Measurements from ENCODE around the gene NAP1L5. TPM values are rescaled to one million over a fixed set of nuclear protein-coding genes. Genes with fewer than 3 reads are reported as not detected.

Gene NAP1L5
- total RNA-seq, 2 experiments from 2014 or later = 3.5 to 3.9 TPM

- no peak for DNase-seq
- H3K9me3 Mint-ChIP-seq = peaks cover 10% of the 10 kb centered on the region
- CTCF ChIA-PET = interaction anchor here (0.6 kb wide), 1 partner anchor 182 kb away, joined by 6 read pairs; no protein-coding TSS in a partner anchor
- no peak overlapping the region for H3K27ac Mint-ChIP-seq
- H3K36me3 Mint-ChIP-seq (ENCODE audit: low read depth) = peaks cover 35% of the 10 kb centered on the region
- H3K27me3 Mint-ChIP-seq (ENCODE audit: low read depth) = no peaks in the 10 kb centered on the region
- intact Hi-C loops (cut with micrococcal nuclease) = no loop called here
- no peak overlapping the region for H3K4me3 Mint-ChIP-seq
- H3K4me1 Mint-ChIP-seq (ENCODE audit: low read depth) = no peaks in the 10 kb centered on the region
Observed at GRCh38 chr4:88720451-88721428, 23.1 kb upstream of the NAP1L5 start.

GRCh38 chr4:88719381-88719780, 21.8 kb upstream of the NAP1L5 start:
- Mint-ChIP-seq H3K27ac (no peak overlapping the region), H3K4me3 (no peak overlapping the region), H3K4me1 (ENCODE audit: low read depth) (no peaks in the 10 kb centered on the region), H3K27me3 (ENCODE audit: low read depth) (no peaks in the 10 kb centered on the region), H3K9me3 (peaks cover 16% of the 10 kb centered on the region), H3K36me3 (ENCODE audit: low read depth) (peaks cover 48% of the 10 kb centered on the region)
- CTCF ChIA-PET = no interaction called here
- intact Hi-C loops (cut with micrococcal nuclease) = no loop called here
- no peak for DNase-seq

GRCh38 chr4:88718098-88718497, 20.5 kb upstream of the NAP1L5 start:
- intact Hi-C loops (cut with micrococcal nuclease) = no loop called here
- no peaks in the 10 kb centered on the region for H3K4me1 Mint-ChIP-seq (ENCODE audit: low read depth)
- H3K36me3 Mint-ChIP-seq (ENCODE audit: low read depth) = peaks cover 58% of the 10 kb centered on the region

GRCh38 chr4:88713782-88714181, 16.2 kb upstream of the NAP1L5 start:
- H3K4me3 Mint-ChIP-seq = no peak overlapping the region
- H3K27ac Mint-ChIP-seq = no peak overlapping the region
- peaks cover 10% of the 10 kb centered on the region for H3K4me1 Mint-ChIP-seq (ENCODE audit: low read depth)
- no peaks in the 10 kb centered on the region for H3K27me3 Mint-ChIP-seq (ENCODE audit: low read depth)
- H3K36me3 Mint-ChIP-seq (ENCODE audit: low read depth) = peaks cover 79% of the 10 kb centered on the region
- no peak for DNase-seq
- intact Hi-C loops (cut with micrococcal nuclease) = loop anchor here (2.0 kb wide), 1 partner anchor 23 kb away; no protein-coding TSS in a partner anchor
- CTCF ChIA-PET = interaction anchor here (1.6 kb wide), 1 partner anchor 174 kb away, joined by 4 read pairs; no protein-coding TSS in a partner anchor
- H3K9me3 Mint-ChIP-seq = peaks cover 28% of the 10 kb centered on the region

More at GRCh38 chr4:88718098-88718497, 20.5 kb upstream of the NAP1L5 start:
- H3K9me3 Mint-ChIP-seq = peaks cover 18% of the 10 kb centered on the region
- H3K27ac Mint-ChIP-seq = no peak overlapping the region
- H3K4me3 Mint-ChIP-seq = no peak overlapping the region
- CTCF ChIA-PET = no interaction called here
- no peak for DNase-seq
- no peaks in the 10 kb centered on the region for H3K27me3 Mint-ChIP-seq (ENCODE audit: low read depth)

- no peaks in the 10 kb centered on the region for H3K27me3 Mint-ChIP-seq (ENCODE audit: low read depth)
Observed at GRCh38 chr4:88709989-88710388, 12.4 kb upstream of the NAP1L5 start.

GRCh38 chr4:88706574-88706973, 8.9 kb upstream of the NAP1L5 start:
- H3K36me3 Mint-ChIP-seq (ENCODE audit: low read depth) = peaks cover 41% of the 10 kb centered on the region
- H3K9me3 Mint-ChIP-seq = peaks cover under 1% of the 10 kb centered on the region
- no peak for DNase-seq

More at GRCh38 chr4:88709989-88710388, 12.4 kb upstream of the NAP1L5 start:
- H3K4me3 Mint-ChIP-seq = no peak overlapping the region
- peaks cover 15% of the 10 kb centered on the region for H3K9me3 Mint-ChIP-seq
- no peak for DNase-seq
- H3K27ac Mint-ChIP-seq = peak overlapping the region; percentile 65
- CTCF ChIA-PET = no interaction called here
- intact Hi-C loops (cut with micrococcal nuclease) = no loop called here
- H3K4me1 Mint-ChIP-seq (ENCODE audit: low read depth) = peaks cover 18% of the 10 kb centered on the region
- peaks cover 64% of the 10 kb centered on the region for H3K36me3 Mint-ChIP-seq (ENCODE audit: low read depth)

GRCh38 chr4:88705805-88706492, 8.3 kb upstream of the NAP1L5 start:
- Mint-ChIP-seq H3K27ac (no peak overlapping the region), H3K27me3 (ENCODE audit: low read depth) (no peaks in the 10 kb centered on the region), H3K4me3 (no peak overlapping the region), H3K9me3 (no peaks in the 10 kb centered on the region), H3K4me1 (ENCODE audit: low read depth) (peaks cover 18% of the 10 kb centered on the region), H3K36me3 (ENCODE audit: low read depth) (peaks cover 39% of the 10 kb centered on the region)
- DNase-seq = no peak
- CTCF ChIA-PET = interaction anchor here (0.6 to 1.5 kb wide), 6 partner anchors 11 to 118 kb away, joined by 3 to 5 read pairs (median 3); no protein-coding TSS in a partner anchor
- intact Hi-C loops (cut with micrococcal nuclease) = loop anchor here (2.0 kb wide), 1 partner anchor 87 kb away; no protein-coding TSS in a partner anchor

More at GRCh38 chr4:88706574-88706973, 8.9 kb upstream of the NAP1L5 start:
- intact Hi-C loops (cut with micrococcal nuclease) = loop anchor here (2.0 kb wide), 1 partner anchor 86 kb away; no protein-coding TSS in a partner anchor
- Mint-ChIP-seq H3K27ac (no peak overlapping the region), H3K4me1 (ENCODE audit: low read depth) (peaks cover 18% of the 10 kb centered on the region), H3K27me3 (ENCODE audit: low read depth) (no peaks in the 10 kb centered on the region), H3K4me3 (no peak overlapping the region)
- CTCF ChIA-PET = interaction anchor here (0.7 to 1.5 kb wide), 4 partner anchors 11 to 88 kb away, joined by 3 to 5 read pairs (median 3); no protein-coding TSS in a partner anchor

- H3K36me3 Mint-ChIP-seq (ENCODE audit: low read depth) = peaks cover 36% of the 10 kb centered on the region
- intact Hi-C loops (cut with micrococcal nuclease) = no loop called here
- H3K27ac Mint-ChIP-seq = no peak overlapping the region
- H3K4me3 Mint-ChIP-seq = no peak overlapping the region
- no peak for DNase-seq
- H3K4me1 Mint-ChIP-seq (ENCODE audit: low read depth) = peaks cover 18% of the 10 kb centered on the region
- H3K27me3 Mint-ChIP-seq (ENCODE audit: low read depth) = no peaks in the 10 kb centered on the region
- CTCF ChIA-PET = interaction anchor here (0.6 to 1.0 kb wide), 2 partner anchors 109 to 118 kb away, joined by 3 to 4 read pairs; no protein-coding TSS in a partner anchor
- H3K9me3 Mint-ChIP-seq = no peaks in the 10 kb centered on the region
Observed at GRCh38 chr4:88705223-88705622, 7.6 kb upstream of the NAP1L5 start.

GRCh38 chr4:88702782-88703181, 5.2 kb upstream of the NAP1L5 start:
- intact Hi-C loops (cut with micrococcal nuclease) = no loop called here
- H3K9me3 Mint-ChIP-seq = no peaks in the 10 kb centered on the region
- H3K27ac Mint-ChIP-seq = no peak overlapping the region
- peaks cover 21% of the 10 kb centered on the region for H3K36me3 Mint-ChIP-seq (ENCODE audit: low read depth)
- CTCF ChIA-PET = interaction anchor here (1.6 kb wide), 1 partner anchor 163 kb away, joined by 4 read pairs; no protein-coding TSS in a partner anchor
- no peak for DNase-seq
- H3K4me3 Mint-ChIP-seq = no peak overlapping the region
- H3K4me1 Mint-ChIP-seq (ENCODE audit: low read depth) = peaks cover 14% of the 10 kb centered on the region
- H3K27me3 Mint-ChIP-seq (ENCODE audit: low read depth) = no peaks in the 10 kb centered on the region

- no peaks in the 10 kb centered on the region for H3K9me3 Mint-ChIP-seq
- CTCF ChIA-PET = interaction anchor here (0.9 to 1.6 kb wide), 3 partner anchors 25 to 159 kb away, joined by 3 to 5 read pairs (median 3); no protein-coding TSS in a partner anchor
- H3K4me3 Mint-ChIP-seq = no peak overlapping the region
- no peaks in the 10 kb centered on the region for H3K27me3 Mint-ChIP-seq (ENCODE audit: low read depth)
- intact Hi-C loops (cut with micrococcal nuclease) = loop anchor here (5.0 kb wide), 1 partner anchor 414 kb away; the partner anchor contains the start of gene TIGD2
- peaks cover 2% of the 10 kb centered on the region for H3K36me3 Mint-ChIP-seq (ENCODE audit: low read depth)
- DNase-seq = no peak
- H3K4me1 Mint-ChIP-seq (ENCODE audit: low read depth) = peaks cover 11% of the 10 kb centered on the region
- no peak overlapping the region for H3K27ac Mint-ChIP-seq
Observed at GRCh38 chr4:88698519-88698918, 890 bp upstream of the NAP1L5 start.

GRCh38 chr4:88697141-88697540, 488 bp downstream of the NAP1L5 start:
- no peaks in the 10 kb centered on the region for H3K27me3 Mint-ChIP-seq (ENCODE audit: low read depth)
- peaks cover 2% of the 10 kb centered on the region for H3K36me3 Mint-ChIP-seq (ENCODE audit: low read depth)
- peak overlapping the region; percentile 82 for H3K4me3 Mint-ChIP-seq
- intact Hi-C loops (cut with micrococcal nuclease) = loop anchor here (5.0 kb wide), 1 partner anchor 415 kb away; the partner anchor contains the start of gene TIGD2
- H3K9me3 Mint-ChIP-seq = no peaks in the 10 kb centered on the region
- CTCF ChIA-PET = interaction anchor here (1.6 kb wide), 1 partner anchor 157 kb away, joined by 5 read pairs; no protein-coding TSS in a partner anchor
- peak; percentile 28 for DNase-seq
- peak overlapping the region; percentile 78 for H3K27ac Mint-ChIP-seq
- peaks cover 11% of the 10 kb centered on the region for H3K4me1 Mint-ChIP-seq (ENCODE audit: low read depth)
